Naive B cell (primary cell): ENCODE results near the gene AOC2. TPM values are rescaled to one million over a fixed set of nuclear protein-coding genes. Genes with fewer than 3 reads are reported as not detected.
A peak's percentile ranks its signal among the peaks of the same experiment; 100 is the strongest.
"Not testable (repeated sequence)": the region's sequence is repeated elsewhere in the genome, so short reads cannot be mapped to it uniquely, and the experiment has no call there.

Experiments
- ATAC-seq, 2 donors: fragments of 150-1000 bp; cut with Tn5 transposase; 2 replicates each; pipeline ENCODE4 v1.10.0; 2021; ENCODE audit warnings: low read depth in 2 of 2, mild to moderate bottlenecking in 2 of 2, moderate library complexity in 2 of 2
- DNase-seq: peaks from one replicate; pipeline ENCODE4 v3.0.0; 2022
- H3K27ac Mint-ChIP-seq, 6 donors: one replicate each; pipeline ENCODE4 v1.8.0; 2020 to 2022; ENCODE audit warnings: mild to moderate bottlenecking in 6 of 6, mixed read lengths in 6 of 6, moderate library complexity in 5 of 6, inconsistent platforms in 2 of 6
- H3K27me3 Mint-ChIP-seq, 3 donors: one replicate each; pipeline ENCODE4 v1.8.0; 2021 to 2022; ENCODE audit warnings: mixed read lengths in 3 of 3, mild to moderate bottlenecking in 1 of 3
- H3K36me3 Mint-ChIP-seq, 2 donors: one replicate each; pipeline ENCODE4 v1.8.0; 2020 to 2022; ENCODE audit warnings: mixed read lengths in 2 of 2, inconsistent platforms in 1 of 2, mild to moderate bottlenecking in 1 of 2
- H3K4me1 Mint-ChIP-seq, 3 donors: one replicate each; pipeline ENCODE4 v1.8.0; 2020 to 2022; ENCODE audit warnings: mixed read lengths in 3 of 3, inconsistent platforms in 1 of 3, mild to moderate bottlenecking in 1 of 3, moderate library complexity in 1 of 3
- H3K4me3 Mint-ChIP-seq, 8 donors: one replicate each; pipeline ENCODE4 v1.8.0; 2020 to 2022; ENCODE audit warnings: mild to moderate bottlenecking in 8 of 8, mixed read lengths in 8 of 8, moderate library complexity in 8 of 8, inconsistent platforms in 2 of 8
- H3K9me3 Mint-ChIP-seq, 7 donors: one replicate each; pipeline ENCODE4 v1.8.0; 2020 to 2022; ENCODE audit warnings: mixed read lengths in 7 of 7, mild to moderate bottlenecking in 5 of 7, inconsistent platforms in 2 of 7, moderate library complexity in 1 of 7
- polyA plus RNA-seq, 6 donors: library from polyadenylated mRNA; unstranded; fragments of 300-500 nt; fragmentation: Illumina TruSeq; gene quantifications; one replicate each; pipeline ENCODE4 v1.2.3, GENCODE V29; 2021; ENCODE audit warnings: low read depth in 6 of 6

Gene AOC2
- polyA plus RNA-seq, 6 donors from 2014 or later: 0.24 to 0.43 TPM; not detected in 4

DNA sequence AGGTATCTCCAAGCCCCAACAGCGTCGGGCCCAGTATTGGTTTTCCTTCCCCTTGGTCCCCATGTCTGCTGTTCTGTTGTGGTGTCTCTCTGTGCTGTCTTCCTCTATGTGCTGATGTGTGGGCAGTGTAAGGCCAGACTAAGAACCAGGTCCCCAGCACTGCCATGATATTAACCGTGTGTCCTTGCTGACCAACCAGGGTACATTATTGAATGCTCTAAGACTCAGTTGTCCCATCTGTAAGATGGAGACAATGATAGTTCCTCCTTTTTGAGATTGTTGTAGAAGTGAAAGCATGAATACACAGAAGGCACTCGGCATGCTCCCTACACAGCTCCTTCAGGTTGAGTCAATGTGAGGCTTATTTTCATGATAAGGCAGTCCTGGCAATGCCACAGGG, 27.3 kb downstream of the AOC2 start:
- peak overlapping the region in 1 of 6 donors; percentile 17 for H3K27ac Mint-ChIP-seq
- ATAC-seq: no peak

DNA sequence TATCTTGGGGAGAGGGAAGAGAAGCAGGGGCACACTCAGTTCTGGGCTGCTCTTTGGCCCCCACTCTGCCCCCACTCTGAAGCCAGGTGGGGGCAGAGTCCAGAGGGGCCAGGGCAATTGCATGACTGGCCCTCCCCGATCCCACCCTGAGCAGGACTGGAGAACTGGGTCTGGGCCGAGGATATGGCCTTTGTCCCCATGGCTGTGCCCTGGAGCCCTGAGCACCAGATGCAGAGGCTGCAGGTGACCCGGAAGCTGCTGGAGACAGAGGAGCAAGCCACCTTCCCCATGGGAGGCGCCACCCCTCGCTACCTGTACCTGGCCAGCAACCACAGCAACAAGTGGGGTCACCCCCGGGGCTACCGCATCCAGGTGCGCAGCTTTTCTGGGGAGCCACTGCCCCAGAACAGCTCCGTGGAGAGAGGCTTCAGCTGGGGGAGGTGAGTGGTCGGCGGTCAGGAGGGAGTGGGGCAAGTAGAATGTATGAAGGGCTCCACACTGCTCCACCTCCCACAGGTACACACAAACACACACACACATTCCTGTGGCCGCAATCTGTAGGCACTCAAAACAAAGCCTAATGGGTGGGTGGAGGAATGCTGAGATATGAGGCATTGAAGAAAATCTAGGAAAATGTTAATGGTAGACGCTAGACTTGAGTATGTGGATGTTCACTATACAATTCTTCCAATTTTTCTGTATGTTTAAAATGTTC, 28.0 kb downstream of the AOC2 start:
- no peak for DNase-seq
- no peak for ATAC-seq
- no peaks in the 10 kb centered on the region for H3K4me1 Mint-ChIP-seq
- no peak overlapping the region for H3K4me3 Mint-ChIP-seq
- H3K9me3 Mint-ChIP-seq: peaks cover 0 to 10% (median 2%) of the 10 kb centered on the region in 7 donors
- H3K27me3 Mint-ChIP-seq: peaks cover 6 to 38% (median 35%) of the 10 kb centered on the region in 3 donors
- peak overlapping the region in 2 of 6 donors; percentile 17 to 85 for H3K27ac Mint-ChIP-seq
- H3K36me3 Mint-ChIP-seq: peaks cover 0 to 7% of the 10 kb centered on the region in 2 donors

More for the DNA sequence above, 27.3 kb downstream of the AOC2 start:
- DNase-seq: no peak
- peaks cover 0 to 10% (median 2%) of the 10 kb centered on the region in 7 donors for H3K9me3 Mint-ChIP-seq
- no peaks in the 10 kb centered on the region for H3K4me1 Mint-ChIP-seq
- H3K27me3 Mint-ChIP-seq: peaks cover 6 to 37% (median 35%) of the 10 kb centered on the region in 3 donors
- H3K4me3 Mint-ChIP-seq: peak overlapping the region in 1 of 8 donors; percentile 53
- H3K36me3 Mint-ChIP-seq: peaks cover 0 to 7% of the 10 kb centered on the region in 2 donors

DNA sequence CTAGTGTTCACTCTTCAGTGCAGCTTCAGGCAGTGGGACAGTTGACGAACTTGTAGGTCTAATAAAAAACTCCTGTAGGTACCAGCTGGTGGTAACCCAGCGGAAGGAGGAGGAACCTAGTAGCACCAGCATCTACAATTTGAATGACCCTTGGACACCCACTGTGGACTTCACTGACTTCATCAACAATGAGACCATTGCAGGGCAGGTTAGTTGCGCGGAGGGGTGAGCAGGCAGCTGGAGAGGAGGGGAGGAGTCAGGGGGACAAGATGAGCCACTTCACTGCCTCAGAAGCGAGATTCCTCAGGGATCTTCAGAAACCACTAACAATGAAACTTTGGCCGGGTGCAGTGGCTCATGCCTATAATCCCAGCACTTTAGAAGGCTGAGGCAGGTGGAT, 28.9 kb downstream of the AOC2 start:
- ATAC-seq: no peak
- H3K4me1 Mint-ChIP-seq: no peaks in the 10 kb centered on the region
- H3K36me3 Mint-ChIP-seq: peaks cover 0 to 7% of the 10 kb centered on the region in 2 donors
- peaks cover 6 to 47% (median 44%) of the 10 kb centered on the region in 3 donors for H3K27me3 Mint-ChIP-seq
- H3K9me3 Mint-ChIP-seq: peaks cover 0 to 10% (median 2%) of the 10 kb centered on the region in 7 donors
- peak overlapping the region in 1 of 8 donors; percentile 23 for H3K4me3 Mint-ChIP-seq
- no peak overlapping the region for H3K27ac Mint-ChIP-seq
- DNase-seq: no peak

DNA sequence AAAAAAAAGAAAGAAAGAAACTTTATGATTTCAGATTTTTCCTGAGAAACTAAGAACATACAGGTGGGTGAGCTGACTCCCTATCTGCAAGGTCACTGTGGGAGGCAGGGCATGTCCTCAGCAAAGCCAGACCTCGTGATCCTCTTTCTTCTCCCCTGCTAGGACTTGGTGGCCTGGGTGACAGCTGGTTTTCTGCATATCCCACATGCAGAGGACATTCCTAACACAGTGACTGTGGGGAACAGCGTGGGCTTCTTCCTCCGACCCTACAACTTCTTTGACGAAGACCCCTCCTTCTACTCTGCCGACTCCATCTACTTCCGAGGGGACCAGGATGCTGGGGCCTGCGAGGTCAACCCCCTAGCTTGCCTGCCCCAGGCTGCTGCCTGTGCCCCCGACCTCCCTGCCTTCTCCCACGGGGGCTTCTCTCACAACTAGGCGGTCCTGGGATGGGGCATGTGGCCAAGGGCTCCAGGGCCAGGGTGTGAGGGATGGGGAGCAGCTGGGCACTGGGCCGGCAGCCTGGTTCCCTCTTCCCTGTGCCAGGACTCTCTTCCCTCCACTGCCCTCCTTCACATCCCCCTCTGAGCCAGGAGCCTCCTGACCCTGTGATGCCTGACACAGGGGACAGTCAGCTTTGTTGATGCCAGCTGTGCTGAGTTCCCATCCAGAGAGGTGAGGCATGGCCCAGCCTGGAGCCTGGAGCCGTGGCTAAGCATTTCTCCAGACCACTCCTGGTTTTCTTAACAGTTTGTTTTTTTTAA, 29.7 kb downstream of the AOC2 start:
- not testable (repeated sequence) for H3K36me3 Mint-ChIP-seq, DNase-seq, ATAC-seq, H3K4me1 Mint-ChIP-seq, H3K4me3 Mint-ChIP-seq
- Mint-ChIP-seq H3K9me3 (peaks cover 0 to 10% (median 2%) of the 10 kb centered on the region in 7 donors), H3K27ac (peak overlapping the region in 1 of 6 donors; percentile 49), H3K27me3 (peaks cover 6 to 49% (median 48%) of the 10 kb centered on the region in 3 donors)

DNA sequence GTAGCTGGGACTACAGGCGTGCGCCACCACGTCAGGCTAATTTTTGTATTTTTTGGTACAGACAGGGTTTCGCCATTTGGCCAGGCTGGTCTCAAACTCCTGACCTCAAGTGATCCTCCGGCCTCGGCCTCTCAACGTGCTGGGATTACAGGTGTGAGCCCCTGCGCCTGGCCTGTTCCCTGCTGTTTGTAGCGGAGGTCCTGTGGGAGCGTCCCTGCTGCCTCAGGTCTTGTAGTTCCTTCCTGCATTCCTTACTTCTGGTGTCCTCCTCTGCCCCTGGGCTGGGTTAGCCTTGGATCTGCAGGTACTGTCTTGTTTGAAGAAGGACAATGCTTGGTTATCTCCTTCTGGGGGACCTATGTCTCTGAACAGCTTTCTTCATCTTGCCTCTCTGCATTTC, 32.7 kb downstream of the AOC2 start:
- H3K9me3 Mint-ChIP-seq: no peaks in the 10 kb centered on the region
- ATAC-seq: no peak

DNA sequence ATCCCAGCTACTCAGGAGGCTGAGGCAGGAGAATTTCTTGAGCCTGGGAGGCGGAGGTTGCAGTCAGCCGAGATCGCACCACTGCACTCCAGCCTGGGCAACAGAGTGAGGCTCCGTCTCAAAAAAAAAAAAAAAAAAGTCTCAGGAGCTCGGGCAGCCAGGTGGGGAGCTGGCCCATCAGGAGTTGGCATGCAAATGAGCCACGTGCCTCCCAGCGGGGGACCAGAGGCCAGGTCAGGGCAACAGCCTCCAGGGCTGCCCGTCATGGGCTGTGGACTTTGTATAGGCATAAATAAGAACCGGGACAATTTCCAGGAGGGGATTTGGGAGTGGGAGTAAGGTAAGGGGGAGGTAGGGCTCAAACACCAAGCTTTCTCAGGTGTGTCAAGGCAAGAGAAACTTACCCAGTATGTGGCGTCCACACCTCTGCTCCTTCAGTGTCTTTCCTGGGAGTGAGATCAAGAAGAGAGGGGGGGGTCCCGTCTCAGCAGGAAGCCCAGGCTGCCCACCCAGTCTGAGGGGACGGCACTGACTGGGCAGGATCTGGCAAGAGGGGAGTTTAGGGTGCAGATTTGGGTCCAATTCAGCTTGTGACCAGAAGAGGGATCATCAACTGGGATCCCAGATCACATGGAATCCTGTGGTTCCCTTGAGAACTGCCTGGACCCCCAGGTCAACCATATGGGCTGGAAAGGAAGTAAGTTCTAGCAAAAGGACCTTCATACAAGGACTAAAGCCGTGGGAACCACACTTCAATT, 33.9 kb downstream of the AOC2 start:
- Mint-ChIP-seq H3K4me1 (peaks cover 0 to 3% (median 0%) of the 10 kb centered on the region in 3 donors), H3K36me3 (no peaks in the 10 kb centered on the region), H3K4me3 (no peak overlapping the region), H3K9me3 (no peaks in the 10 kb centered on the region), H3K27ac (peak overlapping the region in 1 of 6 donors; percentile 39), H3K27me3 (peaks cover 0 to 44% (median 36%) of the 10 kb centered on the region in 3 donors)
- ATAC-seq: no peak
- DNase-seq: no peak

More for the DNA sequence above, 32.7 kb downstream of the AOC2 start:
- DNase-seq: no peak
- H3K27ac Mint-ChIP-seq: peak overlapping the region in 1 of 6 donors; percentile 5
- peaks cover 0 to 51% (median 41%) of the 10 kb centered on the region in 3 donors for H3K27me3 Mint-ChIP-seq
- peaks cover 0 to 3% (median 0%) of the 10 kb centered on the region in 3 donors for H3K4me1 Mint-ChIP-seq
- no peak overlapping the region for H3K4me3 Mint-ChIP-seq
- H3K36me3 Mint-ChIP-seq: no peaks in the 10 kb centered on the region

DNA sequence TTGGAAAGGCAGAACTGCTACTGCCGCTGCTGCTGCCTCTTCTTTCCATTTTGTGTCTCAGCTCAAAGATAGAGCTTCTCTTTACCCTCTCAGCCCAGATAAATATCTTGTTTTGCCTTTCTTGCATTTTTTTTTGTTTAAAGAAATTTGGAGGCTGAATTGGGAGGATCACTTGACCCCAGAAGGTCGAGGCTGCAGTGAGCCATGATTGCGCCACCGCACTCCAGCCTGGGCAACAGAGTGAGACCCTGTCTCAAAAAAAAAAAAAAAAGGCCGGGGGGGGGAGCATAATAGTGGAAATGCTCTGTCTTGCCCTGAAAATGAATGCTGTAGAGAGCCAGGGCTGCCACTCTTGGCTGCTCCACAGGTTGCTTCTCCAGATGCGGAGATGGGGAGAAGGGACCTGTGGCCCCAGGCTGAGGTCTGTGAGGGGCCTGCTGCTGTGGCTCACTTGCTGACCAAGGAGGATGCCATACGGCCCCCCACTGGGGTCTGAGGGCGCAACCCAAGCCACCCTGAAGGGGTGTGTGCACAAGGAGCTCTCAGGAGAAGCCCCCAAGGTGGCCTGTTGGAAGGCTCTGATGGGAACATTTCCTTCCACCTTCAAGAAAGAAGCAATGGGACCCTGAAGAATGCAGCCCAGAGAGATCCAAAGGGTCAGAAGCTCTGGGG, 34.7 kb downstream of the AOC2 start:
- Mint-ChIP-seq H3K36me3 (no peaks in the 10 kb centered on the region), H3K9me3 (no peaks in the 10 kb centered on the region), H3K4me1 (peaks cover 0 to 3% (median 0%) of the 10 kb centered on the region in 3 donors), H3K27me3 (peaks cover 0 to 46% (median 32%) of the 10 kb centered on the region in 3 donors), H3K4me3 (no peak overlapping the region), H3K27ac (peak overlapping the region in 1 of 6 donors; percentile 39)
- DNase-seq (no peak), ATAC-seq (no peak)

DNA sequence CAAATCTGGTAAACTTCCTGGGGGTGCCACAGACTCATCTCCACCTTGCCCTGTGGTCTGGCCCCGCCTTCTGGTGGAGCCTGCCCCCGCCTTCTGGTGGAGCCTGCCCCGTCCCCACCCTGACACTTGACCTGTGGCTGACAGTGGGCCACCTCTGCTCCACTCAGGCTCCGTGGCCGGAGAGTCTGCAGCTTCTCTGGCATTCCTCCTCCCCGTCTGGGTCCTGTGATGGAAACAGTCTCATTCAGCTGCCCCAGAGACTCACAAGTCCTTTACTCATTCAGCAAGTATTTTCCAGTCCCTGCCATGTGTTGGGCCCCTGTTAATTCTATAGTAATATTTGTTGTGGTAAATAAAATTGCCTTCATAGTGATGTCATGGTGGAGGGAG, 35.2 kb downstream of the AOC2 start:
- Mint-ChIP-seq H3K27ac (no peak overlapping the region), H3K36me3 (no peaks in the 10 kb centered on the region), H3K9me3 (no peaks in the 10 kb centered on the region), H3K27me3 (peaks cover 0 to 41% (median 32%) of the 10 kb centered on the region in 3 donors), H3K4me3 (no peak overlapping the region), H3K4me1 (peaks cover 0 to 3% (median 0%) of the 10 kb centered on the region in 3 donors)
- ATAC-seq: no peak
- no peak for DNase-seq

DNA sequence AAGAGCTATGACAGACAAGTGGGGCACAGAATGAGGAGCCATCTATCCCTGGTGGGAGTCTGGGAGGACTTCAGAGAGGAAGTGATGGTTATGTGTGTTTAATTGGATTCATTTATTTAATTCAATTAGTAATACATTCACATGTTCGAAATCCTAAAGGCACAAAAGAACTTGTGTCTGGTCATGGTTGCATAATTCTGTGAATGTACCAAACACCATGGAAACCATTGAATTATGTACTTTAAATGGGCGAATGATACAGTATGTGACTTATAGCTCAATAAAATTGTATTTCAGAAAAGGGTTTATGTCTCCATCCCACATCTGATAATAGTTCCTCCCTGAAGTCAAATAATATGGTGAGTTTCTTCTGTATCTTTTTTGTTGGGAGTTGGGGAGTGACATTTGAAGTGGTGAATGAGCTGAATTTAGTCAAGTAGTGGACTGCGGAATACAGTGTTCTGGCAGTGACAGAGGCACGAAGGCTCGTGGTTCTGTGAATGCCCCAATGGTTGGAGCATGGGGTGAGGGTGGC, 36.5 kb downstream of the AOC2 start:
- DNase-seq: no peak
- H3K27me3 Mint-ChIP-seq: peaks cover 0 to 40% (median 32%) of the 10 kb centered on the region in 3 donors
- no peaks in the 10 kb centered on the region for H3K9me3 Mint-ChIP-seq
- H3K27ac Mint-ChIP-seq: peak overlapping the region in 1 of 6 donors; percentile 82
- H3K4me3 Mint-ChIP-seq: no peak overlapping the region
- peaks cover 0 to 3% (median 0%) of the 10 kb centered on the region in 3 donors for H3K4me1 Mint-ChIP-seq
- H3K36me3 Mint-ChIP-seq: no peaks in the 10 kb centered on the region
- ATAC-seq: no peak

DNA sequence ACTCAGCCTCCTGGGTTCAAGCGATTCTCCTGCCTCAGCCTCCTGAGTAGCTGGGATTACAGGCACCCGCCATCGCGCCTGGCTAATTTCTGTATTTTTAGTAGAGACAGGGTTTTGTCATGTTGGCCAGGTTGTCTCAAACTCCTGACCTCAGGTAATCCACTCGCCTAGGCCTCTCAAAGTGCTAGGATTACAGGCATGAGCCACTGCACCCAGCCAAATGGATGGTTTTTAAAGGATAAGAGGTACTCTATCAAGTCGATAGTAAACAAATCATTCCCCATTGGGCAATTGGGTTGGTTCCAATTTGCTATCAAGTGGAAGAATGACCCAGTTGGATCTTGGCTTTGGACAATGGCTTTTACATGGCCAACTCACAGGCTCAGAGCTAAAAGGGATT, 37.3 kb downstream of the AOC2 start:
- not testable (repeated sequence) for H3K4me3 Mint-ChIP-seq, DNase-seq, H3K27ac Mint-ChIP-seq, ATAC-seq, H3K9me3 Mint-ChIP-seq, H3K36me3 Mint-ChIP-seq, H3K4me1 Mint-ChIP-seq
- peaks cover 0 to 43% (median 33%) of the 10 kb centered on the region in 3 donors for H3K27me3 Mint-ChIP-seq

DNA sequence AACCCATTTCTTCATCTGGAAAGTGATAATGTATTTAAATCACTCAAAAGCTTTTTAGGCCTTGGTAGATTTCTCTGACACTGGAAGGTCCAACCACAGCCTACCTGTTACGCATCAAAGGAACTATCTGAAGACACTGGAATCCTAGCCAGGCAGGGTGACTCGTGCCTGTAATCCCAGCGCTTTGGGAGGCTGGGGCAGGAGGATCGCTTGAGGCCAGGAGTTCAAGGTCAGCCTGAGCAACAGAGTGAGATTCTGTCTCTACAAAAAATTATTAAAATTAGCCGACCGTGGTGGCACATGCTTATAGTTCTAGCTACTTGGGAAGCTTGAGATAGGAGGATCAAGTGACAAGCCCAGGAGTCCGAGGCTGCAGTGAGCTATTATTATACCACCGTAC, 37.8 kb downstream of the AOC2 start:
- Mint-ChIP-seq H3K9me3 (no peaks in the 10 kb centered on the region), H3K27me3 (peaks cover 0 to 42% (median 31%) of the 10 kb centered on the region in 3 donors), H3K36me3 (no peaks in the 10 kb centered on the region), H3K4me3 (no peak overlapping the region), H3K27ac (no peak overlapping the region), H3K4me1 (peaks cover 7 to 8% (median 8%) of the 10 kb centered on the region in 3 donors)
- ATAC-seq (no peak), DNase-seq (no peak)

DNA sequence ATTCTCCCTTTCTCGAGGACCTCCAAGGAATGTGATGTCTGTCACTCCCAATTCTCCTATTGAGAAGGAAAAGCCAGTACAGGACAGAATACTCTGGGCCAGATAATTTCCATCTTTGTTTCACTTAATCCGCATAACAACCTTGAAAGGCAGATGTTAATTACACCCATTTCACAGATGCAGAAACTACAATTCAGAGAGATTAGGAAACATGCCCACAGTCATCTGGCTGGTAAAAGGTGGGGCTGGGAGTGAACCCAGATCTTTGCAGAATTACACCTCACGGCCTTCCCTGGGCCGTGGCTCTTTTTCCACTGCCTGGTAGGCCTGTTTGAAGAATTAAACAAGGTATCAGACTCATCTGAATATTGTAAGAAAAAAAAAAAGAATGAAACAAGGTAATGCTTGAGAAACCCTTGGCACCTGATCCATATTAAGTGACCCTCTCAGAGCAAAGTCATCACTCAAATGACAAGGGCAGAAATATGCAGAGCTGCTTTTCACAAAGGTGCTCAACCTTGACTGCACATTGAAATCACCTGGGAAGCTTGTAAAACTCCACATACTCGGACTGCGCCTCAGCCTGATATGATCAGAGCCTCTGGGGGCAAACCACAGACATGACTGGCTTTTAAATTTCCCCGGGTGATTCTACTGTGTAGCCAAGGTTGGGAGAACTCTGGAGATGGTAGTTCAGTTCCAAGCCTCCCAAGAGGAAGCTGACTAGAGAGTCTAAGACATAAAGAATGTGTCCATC, 39.6 kb downstream of the AOC2 start:
- H3K9me3 Mint-ChIP-seq: no peaks in the 10 kb centered on the region

More for the DNA sequence above, 39.6 kb downstream of the AOC2 start:
- H3K27ac Mint-ChIP-seq: peak overlapping the region in 1 of 6 donors; percentile 30
- ATAC-seq (no peak), DNase-seq (no peak)
- peaks cover 7 to 8% (median 8%) of the 10 kb centered on the region in 3 donors for H3K4me1 Mint-ChIP-seq
- peaks cover 0 to 28% (median 16%) of the 10 kb centered on the region in 3 donors for H3K27me3 Mint-ChIP-seq
- no peaks in the 10 kb centered on the region for H3K36me3 Mint-ChIP-seq
- H3K4me3 Mint-ChIP-seq: no peak overlapping the region
